Measurements from ENCODE around the gene MPZL1.

Gene MPZL1

DNA sequence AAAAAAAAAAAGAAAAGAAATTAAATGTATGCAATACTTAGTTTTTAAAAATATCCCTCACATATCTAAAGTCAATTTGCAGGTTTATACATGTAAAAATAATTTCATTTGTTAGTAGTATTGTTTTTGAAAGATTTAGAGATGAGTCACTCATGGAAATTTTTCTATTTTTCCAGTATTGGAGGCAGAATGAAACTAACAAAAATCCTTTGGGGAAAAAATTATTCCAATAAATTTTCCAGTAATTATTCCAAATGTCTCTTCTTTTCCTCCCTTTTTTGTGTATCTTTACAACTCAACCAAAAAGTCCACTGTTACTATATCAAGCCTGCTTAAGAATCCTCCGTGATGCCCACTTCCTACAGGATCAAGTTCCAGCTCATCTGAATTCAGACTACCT is 29.9 kb downstream of the MPZL1 start:
- DNase-seq (ENCODE audit: low read depth) = no peak
- no peak overlapping the region for H3K4me3 ChIP-seq (ENCODE audit: control insufficient read depth, low read depth, low read length)
- no peak for TF ChIP-seq CTCF (conservative IDR thresholded peaks at IDR 0.05; ENCODE audit: control insufficient read depth, insufficient read depth, low read depth, low read length)

- DNase-seq (ENCODE audit: low read depth) = peak; percentile 65
- no peak overlapping the region for H3K4me3 ChIP-seq (ENCODE audit: control insufficient read depth, low read depth, low read length)
- no peak for TF ChIP-seq CTCF (conservative IDR thresholded peaks at IDR 0.05; ENCODE audit: control insufficient read depth, insufficient read depth, low read depth, low read length)
Observed at GRCh38 chr1:167752219-167752985, 30.6 kb downstream of the MPZL1 start.

GRCh38 chr1:167755654-167756053 is 33.9 kb downstream of the MPZL1 start:
- TF ChIP-seq CTCF (conservative IDR thresholded peaks at IDR 0.05; ENCODE audit: control insufficient read depth, insufficient read depth, low read depth, low read length) = no peak
- no peak for DNase-seq (ENCODE audit: low read depth)
- no peak overlapping the region for H3K4me3 ChIP-seq (ENCODE audit: control insufficient read depth, low read depth, low read length)

DNA sequence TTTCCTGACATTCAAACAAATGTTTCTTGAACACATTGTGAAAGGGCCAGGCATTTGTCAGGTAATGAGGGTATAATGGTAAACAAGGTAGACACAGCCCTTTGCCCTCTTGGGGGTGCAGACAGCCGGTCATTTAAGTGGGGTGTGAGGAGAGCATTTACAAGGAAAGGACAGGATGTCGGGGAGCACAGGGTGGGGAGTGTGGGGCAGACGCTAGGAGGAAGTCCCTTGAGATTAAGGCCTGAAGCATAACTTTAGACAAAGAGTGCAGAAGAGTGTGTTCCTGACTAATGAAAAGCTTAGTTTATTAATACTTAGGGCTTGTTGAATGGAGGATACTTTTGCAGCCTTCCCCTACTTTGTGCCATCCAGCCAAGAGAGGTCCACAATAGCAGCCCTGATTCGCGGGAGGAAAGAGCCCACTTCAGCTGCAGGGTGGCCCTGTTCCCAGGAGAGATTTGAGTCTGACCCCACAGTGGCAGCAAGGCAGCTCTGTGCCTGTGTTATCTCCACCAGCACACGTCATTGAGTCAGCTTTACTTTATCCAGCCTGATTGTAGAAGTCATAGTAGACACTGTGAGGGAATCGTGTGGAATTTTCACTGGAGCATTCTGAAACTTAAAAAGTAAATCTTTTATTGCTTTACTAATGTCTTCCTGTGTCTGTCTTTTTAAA is 35.1 kb downstream of the MPZL1 start:
- no peak overlapping the region for H3K4me3 ChIP-seq (ENCODE audit: control insufficient read depth, low read depth, low read length)
- no peak for DNase-seq (ENCODE audit: low read depth)
- no peak for TF ChIP-seq CTCF (conservative IDR thresholded peaks at IDR 0.05; ENCODE audit: control insufficient read depth, insufficient read depth, low read depth, low read length)

GRCh38 chr1:167757433-167758309 is 35.9 kb downstream of the MPZL1 start:
- H3K4me3 ChIP-seq (ENCODE audit: control insufficient read depth, low read depth, low read length) = no peak overlapping the region
- DNase-seq (ENCODE audit: low read depth) = no peak
- TF ChIP-seq CTCF (conservative IDR thresholded peaks at IDR 0.05; ENCODE audit: control insufficient read depth, insufficient read depth, low read depth, low read length) = no peak

GRCh38 chr1:167761400-167761799 is 39.6 kb downstream of the MPZL1 start:
- no peak overlapping the region for H3K4me3 ChIP-seq (ENCODE audit: control insufficient read depth, low read depth, low read length)
- no peak for TF ChIP-seq CTCF (conservative IDR thresholded peaks at IDR 0.05; ENCODE audit: control insufficient read depth, insufficient read depth, low read depth, low read length)
- DNase-seq (ENCODE audit: low read depth) = peak; percentile 30

Measured in fibroblast of mammary gland (primary cell).